DMS53 (cell line): ENCODE results near the gene PSME4.

Experiments
- DNase-seq: peaks from one replicate; lab custom pipeline; 2025; lab: John Stamatoyannopoulos, UW

The PSME4 gene

GRCh38 chr2:53970724-53971602, at the start of gene PSME4:
Gene PSME4, minus strand, starts transcription at chr2:53970993. Its CDS starts 209 bp downstream, at chr2:53970784.
- peak; percentile 96 for DNase-seq

GRCh38 chr2:54015798-54016699, 45.3 kb upstream of the PSME4 start:
- peak; percentile 53 for DNase-seq

- DNase-seq = no peak
Observed at GRCh38 chr2:54013996-54014395, 43.2 kb upstream of the PSME4 start.

- DNase-seq = no peak
Observed at GRCh38 chr2:54012538-54013141, 41.8 kb upstream of the PSME4 start.

GRCh38 chr2:54009549-54009948, 38.8 kb upstream of the PSME4 start:
- DNase-seq = no peak

GRCh38 chr2:54008439-54008838, 37.6 kb upstream of the PSME4 start:
- DNase-seq = no peak

- no peak for DNase-seq
Observed at GRCh38 chr2:54000524-54000923, 29.7 kb upstream of the PSME4 start.

GRCh38 chr2:54000122-54000521, 29.3 kb upstream of the PSME4 start:
- no peak for DNase-seq

GRCh38 chr2:53998834-53999233, 28.0 kb upstream of the PSME4 start:
- no peak for DNase-seq

- no peak for DNase-seq
Observed at GRCh38 chr2:53994818-53995808, 24.3 kb upstream of the PSME4 start.

- no peak for DNase-seq
Observed at GRCh38 chr2:53991948-53992347, 21.2 kb upstream of the PSME4 start.

- no peak for DNase-seq
Observed at GRCh38 chr2:53989210-53989862, 18.5 kb upstream of the PSME4 start.

- DNase-seq = peak; percentile 83
Observed at GRCh38 chr2:53987336-53987921, 16.6 kb upstream of the PSME4 start.

- DNase-seq = no peak
Observed at GRCh38 chr2:53985646-53986045, 14.9 kb upstream of the PSME4 start.

- DNase-seq = peak; percentile 76
Observed at GRCh38 chr2:53969968-53970723, 647 bp downstream of the PSME4 start.

- peak; percentile 89 for DNase-seq
Observed at GRCh38 chr2:53969285-53969967, 1.4 kb downstream of the PSME4 start.

GRCh38 chr2:53964987-53965687, 5.7 kb downstream of the PSME4 start:
- no peak for DNase-seq

GRCh38 chr2:53964257-53964952, 6.4 kb downstream of the PSME4 start:
- DNase-seq = no peak
